ENCODE results near the gene C17orf50.

DNA sequence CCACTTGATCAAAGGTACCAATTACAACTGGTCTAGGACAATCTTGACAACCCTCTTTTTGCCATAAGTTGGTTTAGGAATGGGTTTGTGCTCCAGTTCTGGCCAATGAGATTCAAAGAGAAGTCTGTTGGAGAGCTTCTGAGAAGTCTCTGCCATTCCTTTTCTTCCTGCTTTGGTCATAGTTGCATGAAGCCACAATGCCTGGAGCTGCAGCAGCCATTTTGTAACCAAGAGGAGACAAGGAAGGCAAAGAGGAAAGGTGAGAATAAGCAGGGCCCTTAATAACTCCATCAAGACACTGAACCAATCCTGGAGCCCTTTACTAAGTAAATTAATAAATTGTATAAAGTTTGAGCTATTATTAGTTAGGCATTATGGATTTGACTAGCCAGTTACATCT is 3.4 kb upstream of the C17orf50 start:
- no peak for TF ChIP-seq POLR2A (IDR thresholded peaks at IDR 0.05)
- TF ChIP-seq, protein P1, sequence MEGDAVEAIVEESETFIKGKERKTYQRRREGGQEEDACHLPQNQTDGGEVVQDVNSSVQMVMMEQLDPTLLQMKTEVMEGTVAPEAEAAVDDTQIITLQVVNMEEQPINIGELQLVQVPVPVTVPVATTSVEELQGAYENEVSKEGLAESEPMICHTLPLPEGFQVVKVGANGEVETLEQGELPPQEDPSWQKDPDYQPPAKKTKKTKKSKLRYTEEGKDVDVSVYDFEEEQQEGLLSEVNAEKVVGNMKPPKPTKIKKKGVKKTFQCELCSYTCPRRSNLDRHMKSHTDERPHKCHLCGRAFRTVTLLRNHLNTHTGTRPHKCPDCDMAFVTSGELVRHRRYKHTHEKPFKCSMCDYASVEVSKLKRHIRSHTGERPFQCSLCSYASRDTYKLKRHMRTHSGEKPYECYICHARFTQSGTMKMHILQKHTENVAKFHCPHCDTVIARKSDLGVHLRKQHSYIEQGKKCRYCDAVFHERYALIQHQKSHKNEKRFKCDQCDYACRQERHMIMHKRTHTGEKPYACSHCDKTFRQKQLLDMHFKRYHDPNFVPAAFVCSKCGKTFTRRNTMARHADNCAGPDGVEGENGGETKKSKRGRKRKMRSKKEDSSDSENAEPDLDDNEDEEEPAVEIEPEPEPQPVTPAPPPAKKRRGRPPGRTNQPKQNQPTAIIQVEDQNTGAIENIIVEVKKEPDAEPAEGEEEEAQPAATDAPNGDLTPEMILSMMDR (IDR thresholded peaks at IDR 0.05), result no peak
